ENCODE results near the gene SCARF2. TPM values are rescaled to one million over a fixed set of nuclear protein-coding genes. Genes with fewer than 3 reads are reported as not detected.

The SCARF2 gene
- total and polyA plus RNA-seq, 2 of the 13 experiments (the other 11 are each of a cell fraction or from before 2014, with no cell fraction given), result 3.3 to 6.2 TPM

DNA sequence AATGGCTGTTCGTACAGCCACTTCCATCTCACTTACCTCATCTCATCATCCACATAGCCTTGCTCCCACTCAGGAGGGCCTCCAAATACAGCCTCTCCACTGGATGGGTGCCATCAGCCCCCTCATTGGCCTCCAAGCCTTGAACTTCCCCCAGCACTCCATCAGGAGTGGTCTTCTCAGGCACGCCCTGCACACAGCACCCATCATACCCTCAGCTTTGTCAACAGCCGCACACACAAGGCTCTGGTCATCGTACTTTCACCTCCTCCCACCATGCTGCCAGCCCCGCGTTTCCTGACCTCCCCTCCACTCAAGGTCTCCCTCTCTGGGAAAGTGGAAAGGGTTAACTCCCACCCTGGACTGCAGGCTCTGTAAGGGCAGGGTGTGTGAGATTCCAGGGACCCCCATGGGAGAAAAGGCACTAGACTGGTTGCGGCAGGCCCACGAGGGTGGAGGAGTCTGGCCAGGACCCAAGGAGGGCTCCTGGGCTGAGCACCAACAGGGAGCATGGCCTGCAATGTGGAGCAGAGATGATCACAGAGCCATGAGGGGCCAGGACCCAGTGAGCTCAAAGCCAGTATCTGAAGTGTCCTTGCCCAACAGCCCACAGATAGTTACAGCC is 21.0 kb upstream of the SCARF2 start:
- no peak overlapping the region for H3K9ac ChIP-seq (ENCODE audit: insufficient read depth, low read depth, low read length)
- CTCF ChIA-PET (ENCODE audit: low intra/inter-chr PET ratio, low total read pairs), result no interaction called here
- DNase-seq (ENCODE audit: low spot score) (no peak), FAIRE-seq (no peak), ATAC-seq (no peak)
- no peaks in the 10 kb centered on the region for H3K4me1 ChIP-seq (ENCODE audit: insufficient read depth, low read length)
- H3K79me2 ChIP-seq (ENCODE audit: insufficient read depth, low read length), result no peaks in the 10 kb centered on the region
- peaks cover 0 to 7% of the 10 kb centered on the region in 2 experiments; a peak in 1 of 5 replicates for H3K36me3 ChIP-seq (replicated peaks in 1 of 2; ENCODE audit: control insufficient read depth in 1 of 2, insufficient read depth in 2 of 2, low read length in 2 of 2)
- TF ChIP-seq, protein P1, sequence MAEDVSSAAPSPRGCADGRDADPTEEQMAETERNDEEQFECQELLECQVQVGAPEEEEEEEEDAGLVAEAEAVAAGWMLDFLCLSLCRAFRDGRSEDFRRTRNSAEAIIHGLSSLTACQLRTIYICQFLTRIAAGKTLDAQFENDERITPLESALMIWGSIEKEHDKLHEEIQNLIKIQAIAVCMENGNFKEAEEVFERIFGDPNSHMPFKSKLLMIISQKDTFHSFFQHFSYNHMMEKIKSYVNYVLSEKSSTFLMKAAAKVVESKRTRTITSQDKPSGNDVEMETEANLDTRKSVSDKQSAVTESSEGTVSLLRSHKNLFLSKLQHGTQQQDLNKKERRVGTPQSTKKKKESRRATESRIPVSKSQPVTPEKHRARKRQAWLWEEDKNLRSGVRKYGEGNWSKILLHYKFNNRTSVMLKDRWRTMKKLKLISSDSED (CRISPR knock-in tag; IDR thresholded peaks at IDR 0.05), result no peak
- no peak for TF ChIP-seq SP1 (IDR thresholded peaks at IDR 0.05)
- no peak for TF ChIP-seq SP1 (CRISPR knock-in tag; IDR thresholded peaks at IDR 0.05)
- TF ChIP-seq ZNF446 (CRISPR knock-in tag; IDR thresholded peaks at IDR 0.05), result no peak
- TF ChIP-seq, protein P2, sequence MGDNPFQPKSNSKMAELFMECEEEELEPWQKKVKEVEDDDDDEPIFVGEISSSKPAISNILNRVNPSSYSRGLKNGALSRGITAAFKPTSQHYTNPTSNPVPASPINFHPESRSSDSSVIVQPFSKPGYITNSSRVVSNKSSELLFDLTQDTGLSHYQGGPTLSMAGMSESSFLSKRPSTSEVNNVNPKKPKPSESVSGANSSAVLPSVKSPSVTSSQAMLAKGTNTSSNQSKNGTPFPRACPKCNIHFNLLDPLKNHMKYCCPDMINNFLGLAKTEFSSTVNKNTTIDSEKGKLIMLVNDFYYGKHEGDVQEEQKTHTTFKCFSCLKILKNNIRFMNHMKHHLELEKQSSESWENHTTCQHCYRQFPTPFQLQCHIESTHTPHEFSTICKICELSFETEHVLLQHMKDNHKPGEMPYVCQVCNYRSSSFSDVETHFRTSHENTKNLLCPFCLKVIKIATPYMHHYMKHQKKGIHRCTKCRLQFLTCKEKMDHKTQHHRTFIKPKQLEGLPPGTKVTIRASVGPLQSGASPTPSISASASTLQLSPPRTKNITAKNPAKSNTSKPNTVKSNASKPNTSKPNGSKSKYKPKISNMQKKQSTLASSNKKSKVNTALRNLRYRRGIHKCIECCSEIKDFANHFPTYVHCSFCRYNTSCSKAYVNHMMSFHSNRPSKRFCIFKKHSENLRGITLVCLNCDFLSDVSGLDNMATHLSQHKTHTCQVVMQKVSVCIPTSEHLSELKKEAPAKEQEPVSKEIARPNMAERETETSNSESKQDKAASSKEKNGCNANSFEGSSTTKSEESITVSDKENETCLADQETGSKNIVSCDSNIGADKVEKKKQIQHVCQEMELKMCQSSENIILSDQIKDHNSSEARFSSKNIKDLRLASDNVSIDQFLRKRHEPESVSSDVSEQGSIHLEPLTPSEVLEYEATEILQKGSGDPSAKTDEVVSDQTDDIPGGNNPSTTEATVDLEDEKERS (CRISPR knock-in tag; IDR thresholded peaks at IDR 0.05), result no peak
- no peak for TF ChIP-seq ZNF253 (CRISPR knock-in tag; IDR thresholded peaks at IDR 0.05; ENCODE audit: borderline replicate concordance)
- TF ChIP-seq, protein P3, sequence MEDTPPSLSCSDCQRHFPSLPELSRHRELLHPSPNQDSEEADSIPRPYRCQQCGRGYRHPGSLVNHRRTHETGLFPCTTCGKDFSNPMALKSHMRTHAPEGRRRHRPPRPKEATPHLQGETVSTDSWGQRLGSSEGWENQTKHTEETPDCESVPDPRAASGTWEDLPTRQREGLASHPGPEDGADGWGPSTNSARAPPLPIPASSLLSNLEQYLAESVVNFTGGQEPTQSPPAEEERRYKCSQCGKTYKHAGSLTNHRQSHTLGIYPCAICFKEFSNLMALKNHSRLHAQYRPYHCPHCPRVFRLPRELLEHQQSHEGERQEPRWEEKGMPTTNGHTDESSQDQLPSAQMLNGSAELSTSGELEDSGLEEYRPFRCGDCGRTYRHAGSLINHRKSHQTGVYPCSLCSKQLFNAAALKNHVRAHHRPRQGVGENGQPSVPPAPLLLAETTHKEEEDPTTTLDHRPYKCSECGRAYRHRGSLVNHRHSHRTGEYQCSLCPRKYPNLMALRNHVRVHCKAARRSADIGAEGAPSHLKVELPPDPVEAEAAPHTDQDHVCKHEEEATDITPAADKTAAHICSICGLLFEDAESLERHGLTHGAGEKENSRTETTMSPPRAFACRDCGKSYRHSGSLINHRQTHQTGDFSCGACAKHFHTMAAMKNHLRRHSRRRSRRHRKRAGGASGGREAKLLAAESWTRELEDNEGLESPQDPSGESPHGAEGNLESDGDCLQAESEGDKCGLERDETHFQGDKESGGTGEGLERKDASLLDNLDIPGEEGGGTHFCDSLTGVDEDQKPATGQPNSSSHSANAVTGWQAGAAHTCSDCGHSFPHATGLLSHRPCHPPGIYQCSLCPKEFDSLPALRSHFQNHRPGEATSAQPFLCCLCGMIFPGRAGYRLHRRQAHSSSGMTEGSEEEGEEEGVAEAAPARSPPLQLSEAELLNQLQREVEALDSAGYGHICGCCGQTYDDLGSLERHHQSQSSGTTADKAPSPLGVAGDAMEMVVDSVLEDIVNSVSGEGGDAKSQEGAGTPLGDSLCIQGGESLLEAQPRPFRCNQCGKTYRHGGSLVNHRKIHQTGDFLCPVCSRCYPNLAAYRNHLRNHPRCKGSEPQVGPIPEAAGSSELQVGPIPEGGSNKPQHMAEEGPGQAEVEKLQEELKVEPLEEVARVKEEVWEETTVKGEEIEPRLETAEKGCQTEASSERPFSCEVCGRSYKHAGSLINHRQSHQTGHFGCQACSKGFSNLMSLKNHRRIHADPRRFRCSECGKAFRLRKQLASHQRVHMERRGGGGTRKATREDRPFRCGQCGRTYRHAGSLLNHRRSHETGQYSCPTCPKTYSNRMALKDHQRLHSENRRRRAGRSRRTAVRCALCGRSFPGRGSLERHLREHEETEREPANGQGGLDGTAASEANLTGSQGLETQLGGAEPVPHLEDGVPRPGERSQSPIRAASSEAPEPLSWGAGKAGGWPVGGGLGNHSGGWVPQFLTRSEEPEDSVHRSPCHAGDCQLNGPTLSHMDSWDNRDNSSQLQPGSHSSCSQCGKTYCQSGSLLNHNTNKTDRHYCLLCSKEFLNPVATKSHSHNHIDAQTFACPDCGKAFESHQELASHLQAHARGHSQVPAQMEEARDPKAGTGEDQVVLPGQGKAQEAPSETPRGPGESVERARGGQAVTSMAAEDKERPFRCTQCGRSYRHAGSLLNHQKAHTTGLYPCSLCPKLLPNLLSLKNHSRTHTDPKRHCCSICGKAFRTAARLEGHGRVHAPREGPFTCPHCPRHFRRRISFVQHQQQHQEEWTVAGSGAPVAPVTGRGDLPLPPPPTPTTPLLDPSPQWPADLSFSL (CRISPR knock-in tag; IDR thresholded peaks at IDR 0.05), result no peak
- TF ChIP-seq, protein P4, sequence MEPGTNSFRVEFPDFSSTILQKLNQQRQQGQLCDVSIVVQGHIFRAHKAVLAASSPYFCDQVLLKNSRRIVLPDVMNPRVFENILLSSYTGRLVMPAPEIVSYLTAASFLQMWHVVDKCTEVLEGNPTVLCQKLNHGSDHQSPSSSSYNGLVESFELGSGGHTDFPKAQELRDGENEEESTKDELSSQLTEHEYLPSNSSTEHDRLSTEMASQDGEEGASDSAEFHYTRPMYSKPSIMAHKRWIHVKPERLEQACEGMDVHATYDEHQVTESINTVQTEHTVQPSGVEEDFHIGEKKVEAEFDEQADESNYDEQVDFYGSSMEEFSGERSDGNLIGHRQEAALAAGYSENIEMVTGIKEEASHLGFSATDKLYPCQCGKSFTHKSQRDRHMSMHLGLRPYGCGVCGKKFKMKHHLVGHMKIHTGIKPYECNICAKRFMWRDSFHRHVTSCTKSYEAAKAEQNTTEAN (CRISPR knock-in tag; conservative IDR thresholded peaks at IDR 0.05), result no peak
- TF ChIP-seq, protein P5, sequence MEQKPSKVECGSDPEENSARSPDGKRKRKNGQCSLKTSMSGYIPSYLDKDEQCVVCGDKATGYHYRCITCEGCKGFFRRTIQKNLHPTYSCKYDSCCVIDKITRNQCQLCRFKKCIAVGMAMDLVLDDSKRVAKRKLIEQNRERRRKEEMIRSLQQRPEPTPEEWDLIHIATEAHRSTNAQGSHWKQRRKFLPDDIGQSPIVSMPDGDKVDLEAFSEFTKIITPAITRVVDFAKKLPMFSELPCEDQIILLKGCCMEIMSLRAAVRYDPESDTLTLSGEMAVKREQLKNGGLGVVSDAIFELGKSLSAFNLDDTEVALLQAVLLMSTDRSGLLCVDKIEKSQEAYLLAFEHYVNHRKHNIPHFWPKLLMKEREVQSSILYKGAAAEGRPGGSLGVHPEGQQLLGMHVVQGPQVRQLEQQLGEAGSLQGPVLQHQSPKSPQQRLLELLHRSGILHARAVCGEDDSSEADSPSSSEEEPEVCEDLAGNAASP (CRISPR knock-in tag; IDR thresholded peaks at IDR 0.05; ENCODE audit: borderline replicate concordance), result no peak
- no peak for TF ChIP-seq ZNF558 (CRISPR knock-in tag; IDR thresholded peaks at IDR 0.05; ENCODE audit: borderline replicate concordance)
- WGBS (ENCODE audit: low lambda C conversion rate), result 94% methylated on average over 8 of the region's 8 CpGs
- in situ Hi-C loops (cut with HindIII; ENCODE audit: extremely low pct_ligation_motif_present, low pct_unique_long_range_greater_than_20kb) (loop anchor here (5.0 kb wide), 1 partner anchor 36 kb away; no protein-coding TSS in a partner anchor), intact Hi-C loops (cut with micrococcal nuclease; ENCODE audit: unreplicated experiment) (no loop called here)
- H3K4me3 ChIP-seq (replicated peaks in 1 of 3; ENCODE audit: insufficient read depth in 1 of 3, low read depth in 2 of 3, low read length in 3 of 3), result no peak overlapping the region
- H2AFZ ChIP-seq (ENCODE audit: low read length), result no peak overlapping the region
- no peaks in the 10 kb centered on the region for H3K9me3 ChIP-seq (ENCODE audit: low read length)
- no peak overlapping the region for H3K27ac ChIP-seq (ENCODE audit: extremely low read length, insufficient read depth, low read length)
- no peak overlapping the region for H3K4me2 ChIP-seq (ENCODE audit: low read depth, low read length)
- POLR2A ChIA-PET, result no interaction called here
- H4K20me1 ChIP-seq (ENCODE audit: insufficient read depth, low read length), result no peaks in the 10 kb centered on the region
- no peaks in the 10 kb centered on the region for H3K27me3 ChIP-seq (ENCODE audit: control insufficient read depth in 1 of 2, insufficient read depth in 2 of 2, low read length in 2 of 2)
- no TSS peak for BruUV-seq (replicated peaks)

Measured in HepG2 (cell line).